DOHH2 (cell line): ENCODE measurements around the gene SCN7A.

ENCODE experiments used
- CTCF ChIP-seq: fragments of 200-600 bp; sonication (generic); IDR thresholded peaks from one replicate; pipeline ENCODE4 v1.5.1; 2014; ENCODE audit warnings: antibody characterized with exemption, mild to moderate bottlenecking, low read depth, low read length; ENCODE audit not compliant: poor library complexity, severe bottlenecking
- EZH2phosphoT487 ChIP-seq: fragments of 200-600 bp; sonication (generic); IDR thresholded peaks from 2 replicates; pipeline ENCODE4 v1.6.1; 2017; ENCODE audit warnings: borderline replicate concordance, mild to moderate bottlenecking, antibody characterized with exemption, low read length, moderate library complexity, mixed read lengths

DNA sequence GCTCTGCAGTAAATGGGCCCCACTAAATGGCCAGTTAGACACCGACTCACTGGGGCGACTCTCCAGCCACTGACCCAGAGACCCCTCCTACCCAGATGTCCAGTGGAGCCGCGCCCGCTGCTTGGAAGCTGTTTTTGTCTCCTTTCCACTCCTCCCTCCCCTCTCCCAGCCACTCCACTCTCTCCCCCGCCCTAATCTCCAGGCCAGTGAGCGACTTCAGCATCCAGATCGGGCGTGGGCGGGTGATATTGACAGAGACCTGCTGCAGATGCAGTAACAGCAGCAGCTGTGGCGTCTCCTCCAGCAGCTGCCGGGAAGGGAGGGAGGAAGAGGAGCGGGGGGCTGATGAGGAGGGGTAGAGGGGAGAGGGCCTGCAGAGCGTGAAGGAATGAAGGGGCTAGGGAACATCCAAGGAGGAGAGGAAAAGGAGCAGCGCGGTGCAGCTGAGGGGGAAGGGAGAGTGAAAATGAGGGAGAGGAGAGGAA lies at the start of gene SCN7A:
- TF ChIP-seq CTCF: no peak
- no peak for TF ChIP-seq EZH2phosphoT487
